KBM-7 (cell line): Measurements from ENCODE around the gene TFB1M.
"Not testable (repeated sequence)": the region's sequence is repeated elsewhere in the genome, so short reads cannot be mapped to it uniquely, and the experiment has no call there.

ENCODE experiments used
- DNase-seq: peaks from one replicate; pipeline ENCODE4 v3.0.0-alpha.2; 2015
- in situ Hi-C: fragments of 300-500 bp; cut with MboI; formaldehyde crosslinking; loops from 2 replicates; pipeline ENCODE4 v1.14.3; 2020; ENCODE audit warnings: low sequenced_read_pairs, low pct_unique_long_range_greater_than_20kb, mixed read lengths

The TFB1M gene

GRCh38 chr6:155269765-155270164, 44.5 kb downstream of the TFB1M start:
- in situ Hi-C loops = no loop called here

GRCh38 chr6:155268088-155268867, 46.0 kb downstream of the TFB1M start:
- in situ Hi-C loops = not testable (repeated sequence)
- DNase-seq = peak; percentile 66

More at GRCh38 chr6:155269765-155270164, 44.5 kb downstream of the TFB1M start:
- DNase-seq = no peak

GRCh38 chr6:155267411-155267810, 46.9 kb downstream of the TFB1M start:
- in situ Hi-C loops = no loop called here
- DNase-seq = no peak

- in situ Hi-C loops = no loop called here
- no peak for DNase-seq
Measured at GRCh38 chr6:155265843-155266535, 48.3 kb downstream of the TFB1M start.

GRCh38 chr6:155264693-155265320, 49.5 kb downstream of the TFB1M start:
- no peak for DNase-seq
- in situ Hi-C loops = no loop called here

- no peak for DNase-seq
- in situ Hi-C loops = no loop called here
Measured at GRCh38 chr6:155263373-155264063, 50.8 kb downstream of the TFB1M start, which contains the start of gene CLDN20. Gene CLDN20 (plus strand): TSS chr6:155264013. CDS start chr6:155275720, 11,707 bp downstream.

GRCh38 chr6:155262655-155263054, 51.6 kb downstream of the TFB1M start:
- in situ Hi-C loops = no loop called here
- DNase-seq = no peak

- in situ Hi-C loops = no loop called here
- DNase-seq = no peak
Measured at GRCh38 chr6:155261111-155261900, 53.0 kb downstream of the TFB1M start.

- in situ Hi-C loops = no loop called here
- no peak for DNase-seq
Measured at GRCh38 chr6:155260686-155261085, 53.6 kb downstream of the TFB1M start.

- DNase-seq = no peak
- in situ Hi-C loops = no loop called here
Measured at GRCh38 chr6:155259897-155260296, 54.4 kb downstream of the TFB1M start.

- in situ Hi-C loops = no loop called here
- no peak for DNase-seq
Measured at GRCh38 chr6:155259204-155259603, 55.1 kb downstream of the TFB1M start.

- in situ Hi-C loops = no loop called here
- no peak for DNase-seq
Measured at GRCh38 chr6:155257796-155258195, 56.5 kb downstream of the TFB1M start.

- in situ Hi-C loops = no loop called here
- no peak for DNase-seq
Measured at GRCh38 chr6:155256122-155256795, 58.0 kb downstream of the TFB1M start.

- no peak for DNase-seq
- in situ Hi-C loops = no loop called here
Measured at GRCh38 chr6:155254139-155254538, 60.1 kb downstream of the TFB1M start.

- in situ Hi-C loops = no loop called here
- DNase-seq = no peak
Measured at GRCh38 chr6:155253337-155253736, 60.9 kb downstream of the TFB1M start.

- in situ Hi-C loops = no loop called here
- DNase-seq = no peak
Measured at GRCh38 chr6:155252581-155252980, 61.7 kb downstream of the TFB1M start.

- no peak for DNase-seq
- in situ Hi-C loops = no loop called here
Measured at GRCh38 chr6:155250701-155251381, 63.4 kb downstream of the TFB1M start.
